Esophagus squamous epithelium (tissue), 5 donors: ENCODE data around the gene EIF4E. TPM values are rescaled to one million over a fixed set of nuclear protein-coding genes. Genes with fewer than 3 reads are reported as not detected.
"Not testable (repeated sequence)": the region's sequence is repeated elsewhere in the genome, so short reads cannot be mapped to it uniquely, and the experiment has no call there.

Experiments used
- DNase-seq: peaks from one replicate; lab custom pipeline; 2025; lab: John Stamatoyannopoulos, UW
- H3K27ac ChIP-seq, 4 donors: fragments of 200-600 bp; sonication (generic); one replicate each; pipeline ENCODE4 v1.5.1; 2016 to 2019; ENCODE audit warnings: mild to moderate bottlenecking in 1 of 4
- H3K27me3 ChIP-seq, 4 donors: fragments of 200-600 bp; sonication (generic); 1 replicate in 3 of 4; 2 replicates in 1 of 4; pipeline versions ENCODE4 v1.5.1 to v1.6.0; 2017 to 2021; ENCODE audit warnings: antibody characterized with exemption in 1 of 4
- H3K36me3 ChIP-seq, 3 donors: fragments of 200-600 bp; sonication (generic); one replicate each; pipeline ENCODE4 v1.5.1; 2016 to 2019
- H3K4me1 ChIP-seq, 3 donors: fragments of 200-600 bp; sonication (generic); one replicate each; pipeline ENCODE4 v1.5.1; 2017 to 2019
- H3K4me3 ChIP-seq, 4 donors: fragments of 200-600 bp; sonication (generic); 1 replicate in 3 of 4; 2 replicates in 1 of 4; pipeline ENCODE4 v1.5.1; 2016 to 2019; ENCODE audit warnings: mild to moderate bottlenecking in 2 of 4, moderate library complexity in 1 of 4
- H3K9me3 ChIP-seq, 3 donors: fragments of 200-600 bp; sonication (generic); one replicate each; pipeline ENCODE4 v1.5.1; 2016 to 2019
- POLR2A ChIP-seq, 4 donors: fragments of 450-650 bp; IDR thresholded peaks; one replicate each; pipeline ENCODE4 v1.6.1; 2017; ENCODE audit warnings: antibody characterized with exemption in 4 of 4, mild to moderate bottlenecking in 4 of 4, moderate library complexity in 3 of 4
- WGBS, 2 donors: methylation state at CpG; one replicate each; pipeline ENCODE4 v1.1.5; 2018; 5-methylcytosine and 5-hydroxymethylcytosine counted together
- intact Hi-C: fragments of 100-400 bp; cut with DNase I; formaldehyde crosslinking; loops from one replicate; pipeline ENCODE4 v1.15.0; 2022
- total RNA-seq, 4 donors: library from RNA; depleted of rRNA; stranded (reverse); fragments of >200 nt; gene quantifications; one replicate each; pipeline ENCODE4 v1.1.0, GENCODE V29; 2016
- TF ChIP-seq, protein P1 (sequence below), 6 experiments: fragments of 450-650 bp in 4 of 6; fragments of 200-600 bp in 2 of 6; sonication (generic) in 2 of 6; IDR thresholded peaks; one replicate each; pipeline ENCODE4 v1.5.1; 2016 to 2019; ENCODE audit warnings: antibody characterized with exemption in 6 of 6, mild to moderate bottlenecking in 4 of 6, moderate library complexity in 4 of 6
- donor health status: DM: yes; HTN: yes; CAD: no.

EIF4E gene
- total RNA-seq, 4 donors from 2014 or later, result 86.1 to 149 (median 125) TPM

DNA sequence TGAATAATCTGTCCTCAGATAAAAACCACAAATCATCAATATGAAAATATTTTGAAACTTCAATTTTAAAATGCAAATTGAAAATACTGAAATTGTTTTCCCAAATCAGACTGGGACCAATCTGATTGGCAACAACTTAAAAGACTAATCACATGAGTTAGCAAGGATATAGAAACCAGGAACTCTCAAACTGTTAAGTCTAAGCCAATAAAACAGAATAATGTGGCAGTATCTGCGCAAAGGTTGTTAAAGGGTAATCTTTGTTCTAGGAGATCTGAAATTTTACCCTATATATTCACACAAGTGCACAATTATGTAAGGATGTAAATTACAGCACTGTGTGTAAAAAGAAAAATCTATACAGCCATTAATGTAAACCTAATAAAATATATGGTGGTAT lies 29.7 kb downstream of the EIF4E start:
- DNase-seq, result no peak
- no peaks in the 10 kb centered on the region for H3K27me3 ChIP-seq
- H3K9me3 ChIP-seq, result no peaks in the 10 kb centered on the region
- TF ChIP-seq, protein P1, sequence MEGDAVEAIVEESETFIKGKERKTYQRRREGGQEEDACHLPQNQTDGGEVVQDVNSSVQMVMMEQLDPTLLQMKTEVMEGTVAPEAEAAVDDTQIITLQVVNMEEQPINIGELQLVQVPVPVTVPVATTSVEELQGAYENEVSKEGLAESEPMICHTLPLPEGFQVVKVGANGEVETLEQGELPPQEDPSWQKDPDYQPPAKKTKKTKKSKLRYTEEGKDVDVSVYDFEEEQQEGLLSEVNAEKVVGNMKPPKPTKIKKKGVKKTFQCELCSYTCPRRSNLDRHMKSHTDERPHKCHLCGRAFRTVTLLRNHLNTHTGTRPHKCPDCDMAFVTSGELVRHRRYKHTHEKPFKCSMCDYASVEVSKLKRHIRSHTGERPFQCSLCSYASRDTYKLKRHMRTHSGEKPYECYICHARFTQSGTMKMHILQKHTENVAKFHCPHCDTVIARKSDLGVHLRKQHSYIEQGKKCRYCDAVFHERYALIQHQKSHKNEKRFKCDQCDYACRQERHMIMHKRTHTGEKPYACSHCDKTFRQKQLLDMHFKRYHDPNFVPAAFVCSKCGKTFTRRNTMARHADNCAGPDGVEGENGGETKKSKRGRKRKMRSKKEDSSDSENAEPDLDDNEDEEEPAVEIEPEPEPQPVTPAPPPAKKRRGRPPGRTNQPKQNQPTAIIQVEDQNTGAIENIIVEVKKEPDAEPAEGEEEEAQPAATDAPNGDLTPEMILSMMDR (IDR thresholded peaks at IDR 0.05), result no peak
- no peak for TF ChIP-seq POLR2A (IDR thresholded peaks at IDR 0.05)
- intact Hi-C loops, result no loop called here
- no peak overlapping the region for H3K27ac ChIP-seq
- no peak overlapping the region for H3K4me3 ChIP-seq
- WGBS, 2 donors, result 95 to 96% methylated on average over 1 of the region's 1 CpG
- H3K36me3 ChIP-seq, result peaks cover 0 to 74% (median 3%) of the 10 kb centered on the region in 3 donors
- peaks cover 0 to 4% (median 0%) of the 10 kb centered on the region in 3 donors for H3K4me1 ChIP-seq

DNA sequence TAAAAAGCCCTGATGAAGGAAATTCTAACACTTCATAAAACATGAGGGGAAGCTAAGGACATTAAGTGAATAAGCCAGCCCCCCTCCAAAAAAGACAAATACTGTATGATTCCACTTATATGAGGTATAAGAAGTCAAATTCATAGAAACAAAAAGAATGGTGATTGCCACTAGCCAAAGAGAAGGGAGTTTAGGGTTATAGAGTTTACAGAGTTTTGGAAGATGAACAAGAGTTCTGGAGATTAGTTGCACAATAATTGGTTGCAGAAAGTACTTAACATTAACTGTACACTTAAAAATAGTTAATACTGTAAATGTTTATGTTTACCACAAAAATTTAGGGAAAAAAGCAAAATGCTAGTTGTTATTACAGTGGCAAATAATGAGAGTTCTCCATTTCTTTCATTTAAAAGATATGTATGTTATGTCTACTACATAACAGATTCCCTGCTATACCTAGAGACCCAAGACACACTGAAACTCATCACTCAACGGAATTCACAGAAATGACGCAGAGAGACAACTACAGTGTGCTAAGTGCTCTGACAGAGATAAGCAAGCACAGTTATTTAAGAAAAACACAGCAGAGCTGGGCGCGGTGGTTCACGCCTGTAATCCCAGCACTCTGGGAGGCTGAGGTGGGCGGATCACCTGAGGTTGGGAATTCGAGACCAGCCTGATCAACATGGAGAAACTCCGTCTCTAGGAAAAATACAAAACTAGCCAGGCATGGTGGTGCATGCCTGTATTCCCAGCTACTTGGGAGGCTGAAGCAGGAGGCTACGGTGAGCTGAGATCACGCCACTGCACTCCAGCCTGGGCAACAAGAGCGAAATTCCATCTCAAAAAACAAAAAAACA lies 37.2 kb downstream of the EIF4E start:
- H3K4me1 ChIP-seq, result no peaks in the 10 kb centered on the region
- H3K27ac ChIP-seq, result no peak overlapping the region
- 94 to 95% methylated on average over 10 to 11 of the region's 11 CpGs for WGBS, 2 donors
- no peak overlapping the region for H3K4me3 ChIP-seq
- no peak for DNase-seq
- peaks cover 0 to 81% (median 0%) of the 10 kb centered on the region in 3 donors for H3K36me3 ChIP-seq
- H3K27me3 ChIP-seq, result no peaks in the 10 kb centered on the region
- intact Hi-C loops, result no loop called here
- no peak for TF ChIP-seq POLR2A (IDR thresholded peaks at IDR 0.05)
- H3K9me3 ChIP-seq, result no peaks in the 10 kb centered on the region

DNA sequence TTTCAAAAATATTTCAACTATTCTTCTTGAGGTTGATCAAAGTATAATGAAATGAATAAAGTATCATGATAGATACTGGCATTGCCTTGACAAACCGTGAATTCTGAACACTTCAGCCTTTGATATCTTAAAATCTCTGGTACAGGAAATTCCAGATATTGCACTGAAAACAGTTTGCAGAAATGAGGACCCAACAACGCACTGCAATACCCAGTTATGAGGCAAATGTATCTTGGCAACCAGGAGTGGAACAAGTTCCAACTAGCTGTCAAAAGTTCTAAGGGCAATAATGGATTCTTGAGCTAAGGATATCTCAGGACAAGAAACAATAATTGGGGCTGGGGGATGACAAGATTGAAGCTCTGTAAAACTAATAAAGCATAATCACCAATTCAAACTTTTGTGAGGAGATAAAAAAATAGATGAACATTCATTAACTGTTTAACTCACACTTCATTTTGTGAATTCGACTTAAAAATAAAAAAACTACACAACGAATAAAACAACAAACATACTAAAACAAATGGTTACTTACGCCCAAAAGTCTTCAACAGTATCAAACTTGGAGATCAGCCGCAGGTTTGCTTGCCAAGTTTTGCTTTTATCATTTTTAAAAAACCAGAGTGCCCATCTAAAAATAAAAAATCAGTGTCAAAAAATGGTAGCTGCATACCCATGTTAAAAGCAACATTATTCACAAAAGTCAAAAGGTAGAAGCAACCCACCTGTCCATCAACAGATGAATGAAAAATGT lies 38.1 kb downstream of the EIF4E start:
- DNase-seq, result no peak
- Histone ChIP-seq H3K4me1 (no peaks in the 10 kb centered on the region), H3K27me3 (no peaks in the 10 kb centered on the region), H3K27ac (no peak overlapping the region), H3K36me3 (peaks cover 0 to 83% (median 4%) of the 10 kb centered on the region in 3 donors), H3K9me3 (no peaks in the 10 kb centered on the region), H3K4me3 (no peak overlapping the region)
- WGBS, 2 donors, result 71 to 75% methylated on average over 6 of the region's 6 CpGs
- TF ChIP-seq, protein P1 (IDR thresholded peaks at IDR 0.05), result no peak
- no peak for TF ChIP-seq POLR2A (IDR thresholded peaks at IDR 0.05)
- intact Hi-C loops, result no loop called here

DNA sequence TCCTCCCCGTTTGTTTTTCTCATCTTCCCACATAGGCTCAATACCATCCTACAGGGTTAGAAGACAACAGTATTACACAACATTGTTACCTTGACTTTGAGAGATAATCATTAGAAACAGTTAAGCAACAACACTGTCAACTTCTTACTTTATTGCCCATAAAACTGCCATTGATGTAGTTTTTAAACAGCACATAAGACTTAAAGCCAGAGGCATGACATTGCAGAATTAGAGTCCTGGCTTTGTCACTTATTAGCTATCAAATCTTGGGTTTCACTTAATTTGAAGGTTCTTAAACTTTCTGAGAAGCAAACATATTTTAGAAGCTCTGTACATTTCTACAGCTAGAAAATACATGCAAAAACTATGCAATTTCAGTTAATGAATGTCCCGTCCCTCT lies 41.8 kb downstream of the EIF4E start:
- intact Hi-C loops, result no loop called here
- no peak for TF ChIP-seq POLR2A (IDR thresholded peaks at IDR 0.05)
- TF ChIP-seq, protein P1 (IDR thresholded peaks at IDR 0.05), result no peak
- Histone ChIP-seq H3K36me3 (peaks cover 5 to 89% (median 13%) of the 10 kb centered on the region in 3 donors), H3K4me1 (no peaks in the 10 kb centered on the region), H3K27ac (no peak overlapping the region), H3K27me3 (no peaks in the 10 kb centered on the region), H3K4me3 (no peak overlapping the region), H3K9me3 (no peaks in the 10 kb centered on the region)
- 87 to 95% methylated on average over 2 of the region's 2 CpGs for WGBS, 2 donors
- DNase-seq, result no peak

DNA sequence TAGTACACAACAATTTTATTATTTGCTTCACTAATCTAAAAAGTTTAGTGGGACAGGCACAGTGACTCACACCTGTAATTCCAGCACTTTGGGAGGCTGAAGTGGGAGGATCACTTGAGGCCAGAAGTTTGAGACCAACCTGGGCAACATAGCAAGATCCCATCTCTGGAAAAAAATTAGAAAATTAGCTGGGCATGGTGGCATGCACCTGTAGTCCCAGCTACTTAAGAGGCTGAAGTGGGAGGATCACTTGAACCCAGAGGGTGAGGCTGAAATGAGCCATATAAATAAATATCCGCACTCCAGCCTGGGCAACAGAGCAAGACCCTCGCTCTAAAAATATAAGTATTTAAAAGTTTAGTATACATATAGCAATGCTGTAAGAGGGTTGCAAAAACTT lies 42.6 kb downstream of the EIF4E start:
- H3K9me3 ChIP-seq, H3K27me3 ChIP-seq, H3K4me3 ChIP-seq, H3K27ac ChIP-seq, DNase-seq, intact Hi-C loops, H3K4me1 ChIP-seq: not testable (repeated sequence)
- 95 to 96% methylated on average over 2 of the region's 2 CpGs for WGBS, 2 donors
- peaks cover 5 to 97% (median 13%) of the 10 kb centered on the region in 3 donors for H3K36me3 ChIP-seq

DNA sequence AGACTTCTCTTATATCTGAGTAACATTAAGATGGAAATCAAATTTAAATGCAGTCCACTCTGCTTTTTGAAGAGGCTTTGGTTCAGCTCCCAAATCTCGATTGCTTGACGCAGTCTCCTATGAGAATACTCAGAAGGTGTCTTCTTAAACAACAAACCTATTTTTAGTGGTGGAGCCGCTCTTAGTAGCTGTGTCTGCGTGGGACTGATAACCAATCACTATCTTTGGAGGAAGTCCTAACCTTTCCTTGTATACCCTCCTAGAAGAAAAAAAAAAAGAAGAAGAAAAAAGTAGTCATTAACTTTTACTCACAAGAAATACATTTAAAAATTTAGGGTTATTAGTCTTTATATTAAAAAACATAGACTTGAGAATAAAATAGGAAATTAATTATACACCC lies 48.0 kb downstream of the EIF4E start:
- intact Hi-C loops, H3K27ac ChIP-seq, H3K27me3 ChIP-seq, H3K9me3 ChIP-seq, H3K4me3 ChIP-seq, DNase-seq, H3K4me1 ChIP-seq: not testable (repeated sequence)
- peaks cover 5 to 91% (median 9%) of the 10 kb centered on the region in 3 donors for H3K36me3 ChIP-seq
- 95% methylated on average over 4 of the region's 4 CpGs for WGBS, 2 donors
